Memory B cell (primary cell): ENCODE data around the gene GRK5.

Experiments used
- ATAC-seq: fragments of 150-1000 bp; cut with Tn5 transposase; 2 replicates; pipeline ENCODE4 v1.10.0; 2021; ENCODE audit warnings: low read depth, mild to moderate bottlenecking, moderate library complexity
- DNase-seq, 2 donors: peaks; one replicate each; pipeline ENCODE4 v3.0.0; 2022; ENCODE audit warnings: low spot score in 2 of 2
- H3K27ac Mint-ChIP-seq: one replicate; pipeline ENCODE4 v1.8.0; 2022; ENCODE audit warnings: mild to moderate bottlenecking, moderate library complexity, mixed read lengths
- H3K27me3 Mint-ChIP-seq: one replicate; pipeline ENCODE4 v1.8.0; 2022; ENCODE audit warnings: mixed read lengths
- H3K36me3 Mint-ChIP-seq: one replicate; pipeline ENCODE4 v1.8.0; 2022; ENCODE audit warnings: mild to moderate bottlenecking, mixed read lengths
- H3K4me1 Mint-ChIP-seq: one replicate; pipeline ENCODE4 v1.8.0; 2022; ENCODE audit warnings: mixed read lengths
- H3K4me3 Mint-ChIP-seq: one replicate; pipeline ENCODE4 v1.8.0; 2022; ENCODE audit warnings: mild to moderate bottlenecking, moderate library complexity, mixed read lengths
- H3K9me3 Mint-ChIP-seq: one replicate; pipeline ENCODE4 v1.8.0; 2022; ENCODE audit warnings: mixed read lengths

GRK5 gene

DNA sequence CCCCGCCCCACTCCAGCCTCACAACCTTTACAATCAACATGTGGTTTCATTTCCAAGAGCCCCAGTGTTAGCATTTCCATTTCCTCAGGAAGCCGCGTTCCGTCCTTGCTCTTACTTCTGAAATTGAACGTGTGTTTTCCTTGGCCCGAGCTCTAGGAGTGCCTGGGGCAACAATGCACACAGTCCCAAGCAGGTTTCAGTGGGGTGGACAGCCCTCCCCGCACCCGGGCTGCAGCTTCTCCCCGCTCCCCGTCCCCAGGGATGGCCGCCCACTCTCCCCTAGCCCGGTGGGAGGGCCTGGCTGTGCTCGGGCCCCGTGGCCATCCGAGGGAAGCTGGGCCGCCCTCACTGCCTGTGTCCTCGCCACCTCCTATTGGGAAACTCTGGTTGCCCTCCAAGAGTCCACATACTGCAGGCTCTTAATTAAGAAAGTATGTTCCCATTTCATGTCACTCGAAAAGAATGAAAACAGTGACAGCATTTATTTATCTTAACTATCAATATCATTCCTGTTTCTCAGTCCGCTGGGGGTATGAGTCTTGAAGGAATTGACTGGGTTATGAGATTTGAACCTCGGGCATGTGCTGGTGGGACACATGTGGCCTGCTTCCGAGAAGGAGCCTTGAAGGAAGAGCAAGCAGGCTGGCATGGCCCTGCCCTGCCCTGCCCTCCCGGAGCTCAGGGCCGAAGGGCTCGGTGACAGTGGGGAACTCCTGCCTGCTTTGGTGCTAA is 163.8 kb downstream of the GRK5 start:
- H3K4me1 Mint-ChIP-seq = peaks cover 52% of the 10 kb centered on the region

DNA sequence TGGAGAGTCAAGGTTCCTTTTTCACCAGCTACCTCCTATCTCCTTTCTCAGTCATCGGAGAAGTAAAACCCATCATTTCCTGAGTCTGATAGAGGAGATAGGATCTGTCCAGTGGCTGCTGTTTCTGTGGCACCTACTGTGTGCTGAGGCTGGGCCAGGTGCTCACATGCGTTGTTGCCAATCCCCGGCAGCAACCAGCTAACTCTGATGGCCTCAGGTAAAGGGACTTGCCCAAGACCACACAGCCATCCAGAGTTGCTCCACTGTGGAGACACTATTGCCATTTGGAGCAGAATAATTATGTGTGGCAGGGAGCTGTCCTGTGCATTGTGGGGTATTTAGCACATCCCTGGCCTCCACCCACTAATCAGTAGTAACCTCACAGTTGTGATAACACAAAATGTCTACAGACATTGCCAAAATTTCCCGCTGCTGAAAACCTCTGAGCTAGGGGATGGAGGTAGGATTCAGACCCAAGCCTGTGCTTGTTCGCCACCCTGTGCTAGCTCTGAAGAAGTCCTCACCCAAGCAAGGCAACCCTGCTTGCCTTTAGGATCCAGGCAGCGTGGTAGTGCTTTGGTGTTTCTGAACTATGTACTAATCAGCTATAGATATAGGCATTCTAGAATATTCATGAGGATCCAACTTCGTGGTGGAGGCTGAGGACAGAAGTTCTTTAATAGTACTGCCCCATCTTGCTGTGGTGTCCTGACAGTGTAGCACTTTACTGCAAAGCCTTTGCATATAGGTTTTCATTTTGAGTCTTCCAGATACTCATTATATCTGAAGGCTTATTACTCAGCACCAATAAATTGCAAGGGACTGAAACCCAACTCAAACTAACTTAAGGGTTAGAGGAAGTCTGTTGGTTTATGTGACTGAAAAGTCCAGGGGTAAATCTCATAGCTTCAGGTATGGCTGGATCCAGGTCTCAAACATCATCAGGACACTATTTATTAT is 164.6 kb downstream of the GRK5 start:
- no peaks in the 10 kb centered on the region for H3K27me3 Mint-ChIP-seq
- peak overlapping the region; percentile 91 for H3K27ac Mint-ChIP-seq

More for the DNA sequence above, 163.8 kb downstream of the GRK5 start:
- DNase-seq (no peak), ATAC-seq (no peak)
- peak overlapping the region; percentile 24 for H3K4me3 Mint-ChIP-seq
- peaks cover 11% of the 10 kb centered on the region for H3K36me3 Mint-ChIP-seq
- no peaks in the 10 kb centered on the region for H3K27me3 Mint-ChIP-seq
- peaks cover 2% of the 10 kb centered on the region for H3K9me3 Mint-ChIP-seq
- peak overlapping the region; percentile 91 for H3K27ac Mint-ChIP-seq

DNA sequence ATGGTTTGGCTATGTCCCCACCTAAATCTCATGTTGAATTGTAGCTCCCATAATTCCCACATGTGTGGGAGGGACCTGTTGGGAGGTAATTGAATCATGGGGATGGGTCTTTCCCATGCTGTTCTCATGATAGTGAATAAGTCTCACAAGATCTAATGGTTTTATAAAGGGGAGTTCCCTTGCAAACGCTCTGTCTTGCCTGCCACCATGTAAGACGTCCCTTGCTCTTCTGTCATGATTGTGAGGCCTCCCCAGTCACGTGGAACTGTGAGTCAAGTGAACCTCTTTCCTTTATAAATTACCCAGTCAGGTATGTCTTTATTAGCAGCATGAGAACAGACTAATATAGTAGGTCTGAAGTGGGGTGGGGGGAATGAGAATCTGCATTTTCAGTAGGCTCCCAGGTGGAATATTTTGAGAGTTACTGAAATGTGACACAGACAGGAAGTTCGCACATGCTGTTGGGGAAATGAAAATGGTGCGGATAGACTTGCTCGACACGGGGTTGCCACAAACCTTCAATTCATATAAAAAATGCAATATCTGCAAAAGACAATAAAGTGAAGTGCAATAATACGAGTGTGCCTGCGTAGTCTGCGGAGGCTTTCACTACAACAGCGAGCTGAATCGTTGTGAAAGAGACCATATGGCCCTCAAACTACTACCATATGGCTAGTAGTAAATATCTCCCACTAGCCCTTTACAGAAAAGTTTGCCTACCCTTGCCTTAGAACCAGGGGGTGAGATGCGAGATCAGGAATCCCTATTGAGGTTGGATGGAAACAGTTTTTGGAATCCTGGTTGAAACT is 166.1 kb downstream of the GRK5 start:
- H3K9me3 Mint-ChIP-seq = peaks cover 2% of the 10 kb centered on the region
- peak overlapping the region; percentile 91 for H3K27ac Mint-ChIP-seq
- peaks cover 49% of the 10 kb centered on the region for H3K4me1 Mint-ChIP-seq

More for the DNA sequence above, 164.6 kb downstream of the GRK5 start:
- H3K4me1 Mint-ChIP-seq = peaks cover 53% of the 10 kb centered on the region
- H3K9me3 Mint-ChIP-seq = peaks cover 2% of the 10 kb centered on the region
- peaks cover 12% of the 10 kb centered on the region for H3K36me3 Mint-ChIP-seq
- DNase-seq = no peak
- ATAC-seq = no peak
- H3K4me3 Mint-ChIP-seq = no peak overlapping the region

DNA sequence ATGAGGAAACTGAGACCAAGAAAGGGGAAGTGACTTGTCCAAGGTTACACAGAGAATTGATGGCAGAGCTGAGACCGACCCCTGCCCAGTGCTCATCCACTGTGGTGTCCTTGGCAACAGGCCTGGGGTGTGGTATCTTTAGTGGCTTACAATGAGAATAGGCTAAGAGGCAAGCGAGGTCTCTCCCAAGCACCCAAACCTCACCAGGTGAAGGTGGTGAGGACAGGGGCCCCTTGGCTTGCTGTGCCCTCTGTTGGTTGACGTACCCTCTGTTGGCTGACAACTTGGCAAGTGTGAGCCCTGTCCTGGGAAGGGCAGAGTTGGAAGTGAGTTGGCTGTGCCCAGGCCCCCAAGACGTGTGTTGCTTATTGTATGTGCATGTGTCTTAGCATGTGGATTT is 166.9 kb downstream of the GRK5 start:
- DNase-seq (no peak), ATAC-seq (no peak)
- peaks cover 43% of the 10 kb centered on the region for H3K4me1 Mint-ChIP-seq
- H3K27me3 Mint-ChIP-seq = no peaks in the 10 kb centered on the region
- no peak overlapping the region for H3K4me3 Mint-ChIP-seq
- peaks cover 2% of the 10 kb centered on the region for H3K9me3 Mint-ChIP-seq
- peaks cover 12% of the 10 kb centered on the region for H3K36me3 Mint-ChIP-seq
- peak overlapping the region; percentile 91 for H3K27ac Mint-ChIP-seq

More for the DNA sequence above, 166.1 kb downstream of the GRK5 start:
- DNase-seq (no peak), ATAC-seq (peak; percentile 21)
- Mint-ChIP-seq H3K27me3 (no peaks in the 10 kb centered on the region), H3K36me3 (peaks cover 12% of the 10 kb centered on the region), H3K4me3 (no peak overlapping the region)

DNA sequence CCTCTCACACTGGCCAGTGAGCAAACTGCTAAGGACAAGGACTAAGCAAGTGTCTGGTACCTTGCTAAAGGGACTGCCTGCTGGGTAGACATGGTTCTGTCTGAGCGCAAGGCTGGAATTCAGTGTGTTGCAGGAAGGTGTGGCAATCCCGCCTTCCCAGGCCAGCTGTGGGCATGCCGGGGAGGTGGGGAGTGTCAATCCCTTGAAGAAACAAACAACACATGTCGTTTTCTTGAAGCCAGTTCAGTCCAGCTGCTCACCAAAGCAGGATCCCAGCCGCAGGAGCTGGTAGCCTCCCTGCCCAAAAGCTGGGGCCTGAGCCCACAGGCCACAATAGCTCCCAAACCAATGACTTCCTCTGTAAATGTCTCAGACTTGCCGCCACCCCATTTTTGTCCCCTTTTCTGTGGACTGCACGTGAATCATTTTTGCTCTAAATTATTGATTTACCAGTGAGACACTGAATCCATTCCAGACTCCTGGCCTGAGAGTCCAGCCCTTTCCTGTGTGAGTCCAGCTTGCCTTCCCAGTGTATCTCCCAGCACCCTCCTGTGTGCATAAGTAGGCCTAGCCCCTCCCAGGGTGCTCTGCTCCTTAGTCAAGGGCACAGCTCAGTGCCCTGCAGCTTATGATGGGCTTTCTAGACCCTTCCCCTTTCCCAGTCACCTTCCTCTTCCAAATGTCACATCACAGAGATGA is 168.4 kb downstream of the GRK5 start:
- peaks cover 15% of the 10 kb centered on the region for H3K36me3 Mint-ChIP-seq
- peak overlapping the region; percentile 90 for H3K27ac Mint-ChIP-seq
- peaks cover 2% of the 10 kb centered on the region for H3K9me3 Mint-ChIP-seq
- H3K27me3 Mint-ChIP-seq = no peaks in the 10 kb centered on the region
- ATAC-seq (no peak), DNase-seq (no peak)
- H3K4me3 Mint-ChIP-seq = no peak overlapping the region
- H3K4me1 Mint-ChIP-seq = peaks cover 38% of the 10 kb centered on the region

DNA sequence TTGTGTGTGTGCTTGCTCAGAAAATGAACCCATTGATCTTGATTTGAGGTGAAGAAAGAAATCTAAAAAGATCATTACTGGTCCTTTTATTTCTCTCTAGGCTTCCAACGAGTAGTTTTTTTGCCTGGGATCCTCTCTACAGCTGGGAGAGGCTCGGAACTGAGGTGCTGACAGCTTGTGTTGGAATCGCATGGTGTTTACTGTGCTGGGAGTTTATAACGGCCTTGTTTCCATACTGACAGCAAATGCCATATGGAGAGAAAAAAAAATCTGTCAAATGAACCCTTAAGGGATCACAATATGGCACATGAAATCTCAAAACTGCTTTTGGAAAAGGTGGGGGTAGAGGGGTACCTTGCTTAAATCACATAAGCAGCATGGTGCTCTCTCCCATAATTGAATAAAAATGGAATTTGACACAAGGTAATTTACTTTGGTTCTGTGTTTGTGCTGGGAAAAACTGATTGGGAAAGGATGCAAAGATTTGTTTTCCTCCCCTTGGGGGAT is 170.1 kb downstream of the GRK5 start:
- Mint-ChIP-seq H3K27ac (peak overlapping the region; percentile 73), H3K4me1 (peaks cover 33% of the 10 kb centered on the region), H3K36me3 (peaks cover 23% of the 10 kb centered on the region), H3K27me3 (no peaks in the 10 kb centered on the region), H3K4me3 (no peak overlapping the region), H3K9me3 (peaks cover 2% of the 10 kb centered on the region)
- ATAC-seq (no peak), DNase-seq (no peak)

DNA sequence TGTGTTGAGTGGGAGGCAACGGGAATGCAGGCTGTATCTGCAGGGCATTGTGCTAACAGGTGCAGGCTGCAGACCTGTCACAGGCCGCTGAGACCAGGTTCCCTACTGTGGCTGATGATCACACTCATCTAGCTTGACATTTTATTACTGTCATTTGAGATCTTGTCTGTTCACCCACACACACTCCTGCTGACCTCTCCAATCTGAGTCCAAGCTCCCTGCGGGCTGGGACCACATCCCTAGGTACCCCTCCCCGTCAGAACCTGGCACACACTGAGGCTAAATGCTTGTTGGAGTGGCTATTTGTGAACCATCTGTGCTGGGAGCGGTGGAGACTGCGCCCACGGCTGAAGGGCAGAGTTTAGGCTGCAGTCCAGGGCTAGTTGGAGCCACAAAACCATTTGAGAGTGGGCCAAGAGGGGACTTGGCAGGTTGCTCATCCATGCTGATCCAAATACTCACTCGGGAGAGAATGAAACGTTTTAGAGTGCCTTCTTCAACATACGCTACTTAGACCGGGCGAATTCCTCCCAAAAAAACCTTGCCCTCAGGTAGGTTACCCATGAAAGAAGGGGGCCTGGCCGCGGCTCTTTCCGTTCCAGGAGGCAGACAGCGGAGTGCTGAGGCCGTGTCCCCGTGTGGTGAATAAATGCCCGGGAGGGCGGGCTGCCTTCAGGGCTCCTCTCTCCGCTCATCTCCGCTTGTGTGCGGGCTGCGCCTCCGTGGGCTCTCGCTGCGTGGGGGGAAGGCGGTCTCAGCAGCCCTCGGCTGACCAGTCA is 170.8 kb downstream of the GRK5 start:
- no peak overlapping the region for H3K27ac Mint-ChIP-seq
- H3K36me3 Mint-ChIP-seq = peaks cover 27% of the 10 kb centered on the region
- H3K27me3 Mint-ChIP-seq = no peaks in the 10 kb centered on the region
- DNase-seq = no peak
- ATAC-seq = no peak
- H3K4me3 Mint-ChIP-seq = no peak overlapping the region
- H3K9me3 Mint-ChIP-seq = peaks cover 2% of the 10 kb centered on the region
- H3K4me1 Mint-ChIP-seq = peaks cover 33% of the 10 kb centered on the region

DNA sequence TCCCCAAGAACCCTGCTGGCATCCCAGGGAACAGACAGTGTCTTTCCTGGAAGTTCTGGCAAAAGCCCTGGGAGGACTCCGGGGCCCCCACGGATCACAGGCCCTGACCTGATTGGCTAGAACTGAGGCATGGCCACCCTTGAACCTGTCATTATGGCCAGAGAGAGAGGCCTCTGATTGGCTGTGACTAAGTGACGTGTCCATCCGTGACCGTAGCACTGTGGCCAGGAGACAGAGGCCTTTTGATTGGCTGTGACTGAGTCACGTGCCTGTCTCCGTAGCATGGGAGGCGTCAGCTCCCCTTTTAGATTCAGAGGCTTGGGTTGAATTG is 171.3 kb downstream of the GRK5 start:
- peaks cover 27% of the 10 kb centered on the region for H3K36me3 Mint-ChIP-seq
- ATAC-seq (no peak), DNase-seq (no peak)
- peaks cover 34% of the 10 kb centered on the region for H3K4me1 Mint-ChIP-seq
- no peaks in the 10 kb centered on the region for H3K27me3 Mint-ChIP-seq
- H3K4me3 Mint-ChIP-seq = no peak overlapping the region
- no peaks in the 10 kb centered on the region for H3K9me3 Mint-ChIP-seq
- H3K27ac Mint-ChIP-seq = no peak overlapping the region

DNA sequence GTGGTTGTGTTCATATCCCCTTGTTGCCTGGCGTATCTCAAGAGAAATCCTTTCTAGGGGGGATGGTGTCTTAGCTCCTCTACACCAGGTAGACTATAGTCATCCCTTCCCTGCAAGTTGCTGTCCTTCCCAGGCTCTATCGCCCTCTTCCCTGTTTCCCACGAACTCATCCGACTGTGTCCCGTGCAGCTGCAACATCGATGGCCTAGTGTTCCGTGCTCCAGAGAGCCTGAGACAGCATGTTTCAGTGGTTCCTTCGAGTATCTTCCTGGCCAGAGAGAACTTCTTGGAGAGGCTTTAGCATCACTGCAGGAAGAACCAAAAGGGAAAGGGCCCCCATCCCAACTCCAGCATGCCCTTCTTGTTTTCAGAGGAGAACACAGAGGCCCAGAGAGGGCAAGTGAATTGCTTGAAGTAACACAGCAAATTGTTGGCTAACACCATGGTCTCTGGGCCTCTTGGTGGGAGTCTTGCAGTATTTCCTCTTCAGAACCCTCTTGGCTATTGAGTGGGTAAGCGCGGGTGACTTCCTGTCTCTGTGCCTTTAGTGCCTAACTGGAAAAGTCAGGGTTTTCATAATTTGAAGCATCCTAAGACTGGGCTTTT is 172.2 kb downstream of the GRK5 start:
- Mint-ChIP-seq H3K9me3 (no peaks in the 10 kb centered on the region), H3K36me3 (peaks cover 32% of the 10 kb centered on the region), H3K4me1 (peaks cover 30% of the 10 kb centered on the region), H3K4me3 (no peak overlapping the region), H3K27ac (no peak overlapping the region), H3K27me3 (no peaks in the 10 kb centered on the region)
- no peak for ATAC-seq
- DNase-seq = no peak

DNA sequence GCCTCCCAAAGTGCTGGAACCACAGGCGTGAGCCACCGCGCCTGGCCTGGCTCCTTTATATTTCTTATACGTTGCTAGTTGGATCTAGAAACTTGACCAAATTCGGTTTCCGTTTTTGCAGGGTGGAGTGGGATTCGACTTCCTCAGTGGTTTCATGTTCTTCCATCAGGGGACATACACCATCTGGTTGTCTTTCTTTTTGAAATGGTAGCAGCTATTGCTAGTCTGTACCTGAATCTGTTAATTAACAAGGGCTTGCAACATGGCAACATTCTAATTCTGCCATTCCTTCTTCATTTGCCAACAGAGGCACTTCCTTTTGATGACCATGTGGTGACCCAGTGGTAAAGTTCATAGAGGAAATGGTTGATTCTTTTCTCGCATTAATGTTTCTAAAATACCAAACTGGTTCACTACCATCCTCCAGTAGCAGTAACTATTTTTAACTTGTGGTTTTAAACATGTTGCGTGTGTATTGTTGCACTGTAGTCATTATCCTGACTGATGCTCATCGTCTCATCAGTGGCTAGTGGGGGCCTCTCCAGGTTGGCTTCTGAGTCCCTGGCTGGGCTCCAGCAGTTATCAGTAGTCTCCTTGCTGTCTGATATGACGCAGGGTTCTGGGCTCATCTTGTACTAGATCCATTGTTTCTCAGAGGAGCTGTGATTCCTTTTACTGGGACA is 175.9 kb downstream of the GRK5 start:
- ATAC-seq = no peak

DNA sequence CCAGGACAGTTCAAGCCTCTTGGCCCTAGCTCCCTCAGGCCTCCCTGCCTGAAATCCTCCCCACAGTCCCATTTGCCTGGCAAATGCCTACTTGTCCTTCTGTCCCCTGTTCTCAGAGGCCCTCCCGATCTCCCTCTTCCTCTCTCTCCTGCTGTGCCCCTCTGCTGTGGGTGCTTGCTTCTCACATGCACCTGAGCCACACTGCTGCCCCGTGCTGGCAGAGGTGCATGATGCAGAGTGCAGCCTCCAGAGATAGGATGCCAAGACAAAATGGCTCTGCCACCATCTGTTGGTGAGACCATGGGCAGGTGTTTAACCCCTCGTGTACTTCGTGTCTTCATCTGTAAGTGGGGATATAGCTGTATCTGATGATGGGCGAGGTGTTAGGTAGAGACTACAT is 176.8 kb downstream of the GRK5 start:
- no peaks in the 10 kb centered on the region for H3K27me3 Mint-ChIP-seq
- peak overlapping the region; percentile 45 for H3K27ac Mint-ChIP-seq
- no peak overlapping the region for H3K4me3 Mint-ChIP-seq

More for the DNA sequence above, 175.9 kb downstream of the GRK5 start:
- no peaks in the 10 kb centered on the region for H3K27me3 Mint-ChIP-seq
- no peak for DNase-seq
- no peak overlapping the region for H3K4me3 Mint-ChIP-seq
- H3K27ac Mint-ChIP-seq = peak overlapping the region; percentile 63
- no peaks in the 10 kb centered on the region for H3K9me3 Mint-ChIP-seq
- peaks cover 38% of the 10 kb centered on the region for H3K36me3 Mint-ChIP-seq
- peaks cover 23% of the 10 kb centered on the region for H3K4me1 Mint-ChIP-seq

DNA sequence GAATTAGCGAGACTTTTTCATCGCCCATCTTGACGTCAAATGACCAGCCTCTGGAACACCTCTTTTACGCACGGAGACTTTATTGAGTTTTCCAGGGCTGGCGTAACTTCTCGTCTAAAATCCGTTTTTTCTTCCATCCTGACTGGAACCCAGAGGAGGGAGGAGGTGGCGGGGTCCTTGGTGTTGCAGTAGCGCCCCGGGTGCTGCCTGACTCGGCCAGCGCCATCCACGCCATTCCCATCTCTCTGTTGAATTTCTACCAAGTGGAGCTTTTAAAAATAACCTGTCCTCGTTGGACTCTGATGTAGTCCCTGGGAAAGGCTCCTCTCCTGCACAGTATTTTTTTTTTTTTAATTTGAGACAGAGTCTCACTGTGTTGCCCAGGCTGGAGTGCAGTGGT is 179.3 kb downstream of the GRK5 start:
- no peak overlapping the region for H3K27ac Mint-ChIP-seq
- peaks cover 28% of the 10 kb centered on the region for H3K4me1 Mint-ChIP-seq
- no peaks in the 10 kb centered on the region for H3K9me3 Mint-ChIP-seq
- no peaks in the 10 kb centered on the region for H3K27me3 Mint-ChIP-seq
- ATAC-seq (no peak), DNase-seq (no peak)
- peaks cover 40% of the 10 kb centered on the region for H3K36me3 Mint-ChIP-seq
- H3K4me3 Mint-ChIP-seq = no peak overlapping the region

More for the DNA sequence above, 176.8 kb downstream of the GRK5 start:
- Mint-ChIP-seq H3K9me3 (no peaks in the 10 kb centered on the region), H3K4me1 (peaks cover 23% of the 10 kb centered on the region), H3K36me3 (peaks cover 38% of the 10 kb centered on the region)
- no peak for DNase-seq
- ATAC-seq = no peak
